Suppressor macrophage (primary cell): ENCODE data around the gene RNF213.

Experiments
- DNase-seq, 4 experiments: peaks; one replicate each; pipeline ENCODE4 v3.0.0-alpha.2; 2020 to 2022

RNF213 gene

DNA sequence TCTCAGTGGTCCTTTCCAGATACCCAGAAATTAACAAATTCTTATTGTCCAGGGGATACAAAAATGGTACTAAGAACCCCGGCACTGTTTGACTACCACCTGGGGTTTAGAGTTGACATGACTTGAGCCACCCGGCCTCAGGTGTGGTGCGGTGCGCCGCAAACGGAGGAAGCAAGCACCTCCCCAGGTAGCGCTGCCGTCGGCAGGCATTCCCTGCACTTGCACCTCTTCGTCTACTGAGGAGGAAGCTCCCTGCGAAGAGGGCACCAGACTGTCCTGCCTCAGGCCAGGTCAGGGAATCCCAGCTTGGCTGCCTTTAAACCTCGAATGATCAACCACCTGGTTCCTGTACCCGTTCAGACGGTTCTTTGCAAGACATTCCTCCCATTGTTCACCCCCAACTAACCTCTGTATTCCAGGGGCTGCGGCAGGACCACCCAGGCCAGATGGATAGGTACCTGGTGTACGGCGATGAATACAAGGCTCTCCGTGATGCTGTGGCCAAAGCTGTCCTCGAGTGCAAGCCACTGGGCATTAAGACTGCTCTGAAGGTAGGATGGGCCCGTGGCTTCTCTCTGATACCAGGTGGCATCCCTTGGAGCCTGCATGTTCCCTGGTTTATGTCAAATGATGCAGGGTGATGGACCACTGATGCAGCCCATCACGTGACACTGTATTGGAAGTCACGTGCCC, 113.5 kb downstream of the RNF213 start:
- no peak for DNase-seq

GRCh38 chr17:80374732-80375585, 114.3 kb downstream of the RNF213 start:
- peak in 3 of 4 experiments; percentile 36 to 52 (median 50) for DNase-seq

GRCh38 chr17:80376531-80376930, 115.9 kb downstream of the RNF213 start:
- DNase-seq, result no peak

DNA sequence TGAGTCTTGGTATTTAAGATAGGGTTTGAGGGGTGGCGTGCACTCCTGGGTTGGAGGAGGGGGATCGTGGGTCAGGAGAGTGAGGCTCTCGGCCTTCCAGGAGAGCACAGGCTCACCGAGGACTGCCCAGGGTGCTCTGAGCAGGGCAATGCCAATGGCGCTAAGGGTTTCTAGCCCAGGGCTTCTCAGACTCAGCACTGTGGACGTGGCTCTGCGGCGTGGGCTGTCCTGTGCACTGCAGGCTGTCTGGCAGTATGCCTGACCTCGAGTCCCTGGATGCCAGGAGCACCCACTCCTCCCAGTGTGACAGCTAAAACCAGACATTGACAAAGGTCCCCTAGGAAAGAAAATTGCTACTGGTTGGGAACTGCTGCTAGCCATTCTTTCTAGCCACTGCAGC, 117.1 kb downstream of the RNF213 start:
- no peak for DNase-seq

GRCh38 chr17:80379348-80379747, 118.7 kb downstream of the RNF213 start:
- no peak for DNase-seq

GRCh38 chr17:80380068-80380467, 119.4 kb downstream of the RNF213 start:
- no peak for DNase-seq

- no peak for DNase-seq
Measured at GRCh38 chr17:80380555-80381002, 119.9 kb downstream of the RNF213 start.

DNA sequence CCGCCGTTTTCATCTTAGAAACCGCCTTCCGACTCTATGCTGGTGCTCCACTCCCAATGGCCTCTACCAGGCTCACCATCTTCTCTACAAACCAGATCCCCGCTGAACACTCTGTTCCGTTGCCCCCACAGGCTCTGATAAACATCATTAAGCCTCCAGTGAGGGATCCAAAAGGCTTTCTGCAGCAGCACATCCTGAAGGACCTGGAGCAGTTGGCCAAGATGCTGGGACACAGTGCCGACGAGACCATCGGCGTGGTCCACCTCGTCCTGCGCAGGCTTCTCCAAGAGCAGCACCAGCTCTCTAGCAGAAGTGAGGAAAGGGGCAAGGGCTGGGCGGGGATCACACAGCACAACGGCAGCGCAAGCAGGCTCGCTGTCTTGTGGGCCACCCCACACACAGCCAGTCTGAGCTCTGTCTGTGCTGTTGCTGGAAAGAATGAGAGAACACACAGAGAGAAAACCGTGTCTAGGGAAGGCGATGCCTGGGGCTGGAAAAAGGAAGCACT, 120.8 kb downstream of the RNF213 start:
- no peak for DNase-seq

GRCh38 chr17:80382446-80382845, 121.8 kb downstream of the RNF213 start:
- DNase-seq, result no peak

DNA sequence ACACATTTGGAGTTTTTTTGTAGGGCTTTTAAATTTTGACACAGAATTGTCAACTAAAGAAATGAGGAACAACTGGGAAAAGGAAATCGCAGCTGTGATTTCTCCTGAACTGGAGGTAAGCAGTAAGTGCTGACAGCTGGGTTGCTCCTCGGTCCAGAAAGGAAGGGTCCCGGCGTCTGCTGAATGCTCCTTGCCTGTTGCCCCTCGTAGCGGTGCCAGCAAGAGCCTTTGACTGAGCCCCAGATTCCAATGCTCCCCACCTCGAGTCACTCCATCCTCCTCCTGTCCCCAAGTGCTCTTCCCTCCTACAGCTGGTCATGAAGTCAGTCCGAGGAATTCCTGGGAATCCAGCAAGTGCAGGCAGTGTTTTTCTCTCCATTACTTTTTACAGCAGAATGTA, 122.3 kb downstream of the RNF213 start:
- no peak for DNase-seq

- no peak for DNase-seq
Measured at GRCh38 chr17:80384078-80384960, 123.7 kb downstream of the RNF213 start.

GRCh38 chr17:80385046-80385445, 124.4 kb downstream of the RNF213 start:
- no peak for DNase-seq

- no peak for DNase-seq
Measured at GRCh38 chr17:80386341-80386740, 125.7 kb downstream of the RNF213 start.

GRCh38 chr17:80387071-80387470, 126.4 kb downstream of the RNF213 start:
- DNase-seq, result no peak

- no peak for DNase-seq
Measured at GRCh38 chr17:80388175-80388574, 127.5 kb downstream of the RNF213 start.

GRCh38 chr17:80388601-80389000, 127.9 kb downstream of the RNF213 start:
- no peak for DNase-seq

- no peak for DNase-seq
Measured at GRCh38 chr17:80389011-80389995, 128.7 kb downstream of the RNF213 start.

DNA sequence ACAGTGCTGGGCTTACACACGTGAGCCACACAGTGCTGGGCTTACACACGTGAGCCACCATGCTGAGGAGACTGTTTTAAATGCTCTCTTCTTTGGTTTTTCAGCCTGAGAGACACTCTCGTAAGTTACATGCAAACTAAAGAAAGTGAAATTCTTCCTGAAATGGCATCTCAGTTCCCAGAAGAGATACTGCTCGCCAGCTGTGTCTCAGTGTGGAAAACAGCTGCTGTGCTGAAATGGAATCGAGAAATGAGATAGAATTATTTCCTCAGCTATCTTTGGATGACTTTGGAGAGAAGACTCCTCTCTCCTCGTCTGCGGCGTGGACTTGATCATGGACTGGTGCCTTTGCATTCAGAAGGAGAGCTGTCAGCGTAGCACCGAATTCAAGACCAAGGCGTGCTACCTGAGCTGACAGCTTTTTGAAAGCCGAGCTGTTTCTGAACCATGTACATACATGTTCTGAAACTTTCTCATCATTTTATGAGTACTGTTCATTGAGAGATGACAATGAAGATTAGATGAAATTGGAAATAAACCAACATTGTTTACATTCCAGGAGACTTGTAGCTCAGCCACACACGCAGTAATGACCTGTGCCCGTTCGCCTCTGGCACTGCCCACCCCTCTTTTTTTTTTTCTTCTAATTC, 132.7 kb downstream of the RNF213 start:
- no peak for DNase-seq

- no peak for DNase-seq
Measured at GRCh38 chr17:80393961-80394360, 133.3 kb downstream of the RNF213 start.

DNA sequence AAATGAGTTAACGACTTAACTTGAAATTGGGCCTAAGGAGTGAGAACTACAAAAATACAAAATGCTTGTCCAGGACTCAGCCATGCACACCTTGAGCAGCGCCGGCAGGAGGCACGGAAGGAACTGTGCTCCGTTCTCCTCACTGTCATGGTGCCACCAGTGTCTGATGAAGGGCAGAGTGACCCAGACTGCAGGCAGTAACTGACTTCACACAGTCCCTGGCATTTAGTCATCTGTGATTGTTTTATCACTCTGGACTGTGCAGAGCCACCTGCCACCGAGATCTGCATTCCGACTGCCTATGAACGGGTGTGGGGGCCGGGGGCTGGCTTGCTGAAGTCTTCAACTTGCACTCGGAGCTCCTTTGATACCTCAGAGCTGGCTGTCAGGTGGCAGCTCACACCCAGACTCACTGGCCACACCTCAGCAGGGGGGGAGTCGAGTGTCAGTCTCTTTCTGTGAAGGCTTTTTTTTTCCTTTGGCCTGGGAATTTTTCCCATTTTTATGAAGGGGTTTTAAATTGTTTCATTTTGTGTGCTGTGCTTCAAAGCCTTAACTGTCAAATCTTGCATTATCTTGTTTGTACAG, 134.1 kb downstream of the RNF213 start:
- DNase-seq, result no peak
